Upper lobe of left lung (tissue), 6 donors: ENCODE measurements around the gene GAB4. TPM values are rescaled to one million over a fixed set of nuclear protein-coding genes. Genes with fewer than 3 reads are reported as not detected.
"Not testable (repeated sequence)": the region's sequence is repeated elsewhere in the genome, so short reads cannot be mapped to it uniquely, and the experiment has no call there.

ENCODE experiments used
- ATAC-seq, 2 donors: fragments of 200-7000 bp; cut with Tn5 transposase; one replicate each; pipeline ENCODE4 v1.9.1; 2022; ENCODE audit warnings: mild to moderate bottlenecking in 2 of 2, moderate library complexity in 2 of 2; ENCODE audit not compliant: low FRiP score in 2 of 2
- DNase-seq, 2 donors: peaks; one replicate each; pipeline ENCODE4 v3.0.0-alpha.2; 2019 to 2020
- H3K27ac ChIP-seq, 4 donors: fragments of 200-600 bp; sonication (generic); one replicate each; pipeline ENCODE4 v1.5.1; 2016 to 2019
- H3K27me3 ChIP-seq, 4 donors: fragments of 200-600 bp; sonication (generic); one replicate each; pipeline ENCODE4 v1.5.1; 2017 to 2019
- H3K36me3 ChIP-seq, 4 donors: fragments of 200-600 bp; sonication (generic); one replicate each; pipeline ENCODE4 v1.5.1; 2016 to 2019
- H3K4me1 ChIP-seq, 4 donors: fragments of 200-600 bp; sonication (generic); one replicate each; pipeline ENCODE4 v1.5.1; 2018 to 2019
- H3K4me3 ChIP-seq, 4 donors: fragments of 200-600 bp; sonication (generic); one replicate each; pipeline ENCODE4 v1.5.1; 2017 to 2019; ENCODE audit warnings: mild to moderate bottlenecking in 2 of 4, moderate library complexity in 1 of 4
- H3K9me3 ChIP-seq, 4 donors: fragments of 200-600 bp; sonication (generic); one replicate each; pipeline ENCODE4 v1.5.1; 2018 to 2019
- EP300 ChIP-seq, 4 donors: sonication (generic); formaldehyde crosslinking; IDR thresholded peaks; one replicate each; pipeline ENCODE4 v1.5.1; 2017; ENCODE audit warnings: antibody characterized with exemption in 4 of 4, control low read depth in 2 of 4
- POLR2A ChIP-seq, 4 donors: fragments of 450-650 bp; IDR thresholded peaks; one replicate each; pipeline ENCODE4 v1.5.1; 2016 to 2017; ENCODE audit warnings: antibody characterized with exemption in 4 of 4, mild to moderate bottlenecking in 2 of 4
- POLR2AphosphoS5 ChIP-seq, 2 donors: sonication (generic); formaldehyde crosslinking; IDR thresholded peaks; one replicate each; pipeline ENCODE4 v1.5.1; 2017; ENCODE audit warnings: antibody characterized with exemption in 2 of 2
- WGBS, 2 donors: methylation state at CpG; one replicate each; pipeline ENCODE4 v1.1.5; 2017 to 2018; 5-methylcytosine and 5-hydroxymethylcytosine counted together
- total RNA-seq, 6 donors: library from RNA; depleted of rRNA in 4 of 6; stranded (reverse); fragments of >200 nt in 4 of 6; gene quantifications; one replicate each; pipeline versions ENCODE4 v1.1.0 to v1.2.1, GENCODE V29; 2016 to 2021
- TF ChIP-seq, protein P1 (sequence below), 6 experiments: fragments of 450-650 bp in 4 of 6; fragments of 200-600 bp in 2 of 6; sonication (generic) in 2 of 6; IDR thresholded peaks; one replicate each; pipeline ENCODE4 v1.5.1; 2016 to 2019; ENCODE audit warnings: antibody characterized with exemption in 6 of 6
- donor health status: DM: no; HTN: no; CAD: no; lungs with moderate emphysema.
- donor health status: DM: no; HTN: yes; CAD: no; lungs with severe emphysema.

The GAB4 gene
- total RNA-seq, 6 donors from 2014 or later = not detected

DNA sequence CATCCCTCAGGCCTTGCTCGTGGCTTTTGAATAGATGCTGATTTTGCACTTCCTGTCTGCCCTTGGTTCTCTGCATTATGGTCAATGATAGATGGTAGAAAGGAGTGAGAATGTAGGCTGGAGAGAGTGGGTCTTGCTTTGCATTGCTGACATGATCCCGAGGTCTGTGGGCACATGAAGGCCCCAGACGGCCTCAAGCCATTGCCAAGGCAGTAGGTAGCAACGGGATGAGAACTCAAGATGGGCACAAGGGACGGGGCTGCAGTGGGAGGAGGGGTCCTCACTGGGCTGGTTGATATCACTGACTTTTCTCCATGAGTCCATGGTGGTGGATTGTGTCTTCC lies 54.0 kb downstream of the GAB4 start:
- H3K27me3 ChIP-seq = no peaks in the 10 kb centered on the region
- 83 to 90% methylated on average over 5 of the region's 5 CpGs for WGBS, 2 donors
- H3K4me3 ChIP-seq = no peak overlapping the region
- no peak for TF ChIP-seq EP300 (IDR thresholded peaks at IDR 0.05)
- TF ChIP-seq POLR2AphosphoS5 (IDR thresholded peaks at IDR 0.05) = no peak
- TF ChIP-seq POLR2A (IDR thresholded peaks at IDR 0.05) = no peak
- TF ChIP-seq, protein P1, sequence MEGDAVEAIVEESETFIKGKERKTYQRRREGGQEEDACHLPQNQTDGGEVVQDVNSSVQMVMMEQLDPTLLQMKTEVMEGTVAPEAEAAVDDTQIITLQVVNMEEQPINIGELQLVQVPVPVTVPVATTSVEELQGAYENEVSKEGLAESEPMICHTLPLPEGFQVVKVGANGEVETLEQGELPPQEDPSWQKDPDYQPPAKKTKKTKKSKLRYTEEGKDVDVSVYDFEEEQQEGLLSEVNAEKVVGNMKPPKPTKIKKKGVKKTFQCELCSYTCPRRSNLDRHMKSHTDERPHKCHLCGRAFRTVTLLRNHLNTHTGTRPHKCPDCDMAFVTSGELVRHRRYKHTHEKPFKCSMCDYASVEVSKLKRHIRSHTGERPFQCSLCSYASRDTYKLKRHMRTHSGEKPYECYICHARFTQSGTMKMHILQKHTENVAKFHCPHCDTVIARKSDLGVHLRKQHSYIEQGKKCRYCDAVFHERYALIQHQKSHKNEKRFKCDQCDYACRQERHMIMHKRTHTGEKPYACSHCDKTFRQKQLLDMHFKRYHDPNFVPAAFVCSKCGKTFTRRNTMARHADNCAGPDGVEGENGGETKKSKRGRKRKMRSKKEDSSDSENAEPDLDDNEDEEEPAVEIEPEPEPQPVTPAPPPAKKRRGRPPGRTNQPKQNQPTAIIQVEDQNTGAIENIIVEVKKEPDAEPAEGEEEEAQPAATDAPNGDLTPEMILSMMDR (IDR thresholded peaks at IDR 0.05) = no peak
- no peak for ATAC-seq
- no peaks in the 10 kb centered on the region for H3K9me3 ChIP-seq
- no peaks in the 10 kb centered on the region for H3K4me1 ChIP-seq
- H3K36me3 ChIP-seq = no peaks in the 10 kb centered on the region
- no peak for DNase-seq
- no peak overlapping the region for H3K27ac ChIP-seq

DNA sequence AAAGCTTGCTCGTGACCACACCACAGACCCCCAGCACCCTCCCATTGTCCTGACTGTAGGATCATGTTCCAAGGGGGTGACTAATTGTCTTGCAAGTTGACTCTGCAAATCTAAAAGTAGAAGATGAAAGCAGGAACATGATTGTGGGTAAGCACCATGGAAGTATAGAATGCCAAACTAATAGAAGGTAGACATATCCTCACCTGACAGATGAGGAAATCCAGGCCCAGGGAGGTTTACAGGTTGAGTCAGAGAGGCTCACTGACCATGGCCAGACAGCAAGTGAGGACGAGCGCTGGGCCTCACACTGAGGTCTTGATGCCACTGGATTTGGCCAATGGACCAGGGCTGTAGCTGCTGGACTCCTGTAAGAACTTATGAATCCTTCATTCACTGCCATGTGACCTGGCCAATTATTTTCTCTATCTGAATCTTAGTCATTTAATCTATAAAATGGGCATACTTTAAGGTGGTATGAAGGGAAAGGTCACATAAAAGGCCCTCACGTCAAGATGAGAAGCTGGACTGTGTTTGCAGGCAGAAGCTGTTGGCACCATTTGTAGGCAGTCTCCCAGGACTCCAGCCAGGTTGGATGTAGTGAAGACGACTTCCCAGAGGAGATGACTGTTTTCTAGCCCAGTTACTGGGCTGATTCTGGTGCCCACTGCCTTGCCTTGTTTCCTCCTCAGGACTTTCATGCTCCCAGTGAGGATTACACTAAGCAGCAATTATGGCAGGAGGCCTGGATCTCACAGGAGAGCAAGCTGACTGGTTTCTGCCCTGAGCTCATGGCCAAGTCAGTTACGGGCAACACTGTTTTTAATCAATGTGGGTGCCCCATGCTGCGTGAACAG lies 54.6 kb downstream of the GAB4 start:
- H3K27ac ChIP-seq = no peak overlapping the region
- 80 to 91% methylated on average over 7 of the region's 7 CpGs for WGBS, 2 donors

DNA sequence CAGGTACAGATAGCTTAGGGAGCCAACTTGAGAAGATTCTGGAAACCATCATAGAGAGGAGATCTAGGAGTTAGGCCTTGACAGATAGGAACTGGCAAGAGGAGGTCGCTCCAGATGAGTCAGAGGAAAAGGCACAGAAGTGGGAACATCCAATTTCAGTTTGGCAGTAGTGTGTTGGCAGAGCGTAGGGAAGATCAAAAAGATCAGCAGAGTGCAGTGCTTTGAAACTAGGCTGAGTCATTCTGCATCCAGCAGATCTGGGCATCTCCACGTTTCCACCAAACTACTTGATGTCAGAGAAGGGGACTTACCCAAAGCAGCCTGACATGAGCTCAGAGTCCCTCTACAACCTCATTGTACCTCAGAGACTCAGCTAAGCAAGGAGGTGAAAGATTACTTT lies 58.5 kb downstream of the GAB4 start:
- 55 to 89% methylated on average over 3 of the region's 3 CpGs for WGBS, 2 donors
- Histone ChIP-seq H3K36me3 (no peaks in the 10 kb centered on the region), H3K4me3 (no peak overlapping the region), H3K27me3 (no peaks in the 10 kb centered on the region), H3K9me3 (no peaks in the 10 kb centered on the region), H3K4me1 (no peaks in the 10 kb centered on the region), H3K27ac (no peak overlapping the region)
- no peak for DNase-seq
- no peak for ATAC-seq
- TF ChIP-seq, protein P1 (IDR thresholded peaks at IDR 0.05) = no peak
- TF ChIP-seq POLR2AphosphoS5 (IDR thresholded peaks at IDR 0.05) (no peak), EP300 (IDR thresholded peaks at IDR 0.05) (no peak), POLR2A (IDR thresholded peaks at IDR 0.05) (no peak)

More for the DNA sequence above, 54.6 kb downstream of the GAB4 start:
- TF ChIP-seq, protein P1 (IDR thresholded peaks at IDR 0.05) = no peak
- TF ChIP-seq POLR2AphosphoS5 (IDR thresholded peaks at IDR 0.05) (no peak), POLR2A (IDR thresholded peaks at IDR 0.05) (no peak), EP300 (IDR thresholded peaks at IDR 0.05) (no peak)
- DNase-seq = no peak
- ATAC-seq = no peak
- Histone ChIP-seq H3K36me3 (no peaks in the 10 kb centered on the region), H3K9me3 (no peaks in the 10 kb centered on the region), H3K4me3 (no peak overlapping the region), H3K4me1 (no peaks in the 10 kb centered on the region), H3K27me3 (no peaks in the 10 kb centered on the region)

DNA sequence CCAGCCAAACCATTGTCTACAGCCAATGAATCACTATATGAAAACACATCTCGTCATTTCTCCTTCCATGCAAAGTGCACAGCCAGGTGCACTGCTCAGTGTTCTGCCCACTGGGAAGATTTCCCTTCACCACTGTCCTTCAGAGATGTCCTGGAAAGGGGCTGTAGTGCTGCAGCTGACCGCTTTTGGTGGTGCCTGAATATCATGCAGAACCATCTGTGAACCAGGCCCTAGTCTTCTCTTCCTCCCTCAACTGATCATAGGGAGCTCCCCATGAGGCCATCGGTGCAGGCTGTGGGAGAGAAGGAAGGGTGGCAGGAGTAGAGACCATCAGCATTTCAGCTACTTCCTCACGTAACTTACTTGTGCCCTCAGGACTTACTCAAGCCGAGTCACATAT lies 70.2 kb downstream of the GAB4 start:
- no peaks in the 10 kb centered on the region for H3K27me3 ChIP-seq
- DNase-seq = no peak
- ATAC-seq = no peak
- no peak overlapping the region for H3K27ac ChIP-seq
- no peaks in the 10 kb centered on the region for H3K4me1 ChIP-seq
- TF ChIP-seq POLR2A (IDR thresholded peaks at IDR 0.05) (no peak), POLR2AphosphoS5 (IDR thresholded peaks at IDR 0.05) (no peak), EP300 (IDR thresholded peaks at IDR 0.05) (no peak)
- TF ChIP-seq, protein P1 (IDR thresholded peaks at IDR 0.05) = no peak
- WGBS, 2 donors = 82 to 90% methylated on average over 5 of the region's 5 CpGs
- H3K9me3 ChIP-seq = no peaks in the 10 kb centered on the region
- no peak overlapping the region for H3K4me3 ChIP-seq
- no peaks in the 10 kb centered on the region for H3K36me3 ChIP-seq

DNA sequence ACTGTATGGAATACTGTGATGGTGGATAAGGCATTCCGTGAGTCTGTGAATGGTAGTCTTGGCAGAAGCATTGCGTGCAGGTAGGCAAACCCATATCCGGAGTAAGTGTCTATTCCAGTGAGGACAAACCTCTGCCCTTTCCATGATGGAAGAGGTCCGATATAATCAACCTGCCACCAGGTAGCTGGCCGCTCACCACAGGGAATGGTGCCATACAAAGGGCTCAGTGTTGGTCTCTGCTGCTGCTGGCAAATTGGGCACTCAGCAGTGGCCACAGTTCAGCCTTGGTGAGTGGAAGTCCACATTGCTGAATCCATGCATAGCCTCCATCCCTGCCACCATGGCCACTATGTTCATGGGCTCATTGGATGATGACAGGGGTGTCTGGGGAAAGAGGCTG lies 70.8 kb downstream of the GAB4 start:
- not testable (repeated sequence) for H3K36me3 ChIP-seq, H3K27ac ChIP-seq, H3K4me3 ChIP-seq, DNase-seq, ATAC-seq, H3K9me3 ChIP-seq, H3K4me1 ChIP-seq, H3K27me3 ChIP-seq
- 96 to 100% methylated on average over 4 to 5 of the region's 5 CpGs for WGBS, 2 donors
